HG02798 (cell line): ENCODE data around the gene NAA80.

ENCODE experiments used
- ATAC-seq: cut with Tn5 transposase; IDR thresholded peaks from one replicate; pipeline ENCODE4 v1.9.1; 2021; ENCODE audit warnings: mild to moderate bottlenecking; ENCODE audit not compliant: unreplicated experiment, poor library complexity

NAA80 gene

DNA sequence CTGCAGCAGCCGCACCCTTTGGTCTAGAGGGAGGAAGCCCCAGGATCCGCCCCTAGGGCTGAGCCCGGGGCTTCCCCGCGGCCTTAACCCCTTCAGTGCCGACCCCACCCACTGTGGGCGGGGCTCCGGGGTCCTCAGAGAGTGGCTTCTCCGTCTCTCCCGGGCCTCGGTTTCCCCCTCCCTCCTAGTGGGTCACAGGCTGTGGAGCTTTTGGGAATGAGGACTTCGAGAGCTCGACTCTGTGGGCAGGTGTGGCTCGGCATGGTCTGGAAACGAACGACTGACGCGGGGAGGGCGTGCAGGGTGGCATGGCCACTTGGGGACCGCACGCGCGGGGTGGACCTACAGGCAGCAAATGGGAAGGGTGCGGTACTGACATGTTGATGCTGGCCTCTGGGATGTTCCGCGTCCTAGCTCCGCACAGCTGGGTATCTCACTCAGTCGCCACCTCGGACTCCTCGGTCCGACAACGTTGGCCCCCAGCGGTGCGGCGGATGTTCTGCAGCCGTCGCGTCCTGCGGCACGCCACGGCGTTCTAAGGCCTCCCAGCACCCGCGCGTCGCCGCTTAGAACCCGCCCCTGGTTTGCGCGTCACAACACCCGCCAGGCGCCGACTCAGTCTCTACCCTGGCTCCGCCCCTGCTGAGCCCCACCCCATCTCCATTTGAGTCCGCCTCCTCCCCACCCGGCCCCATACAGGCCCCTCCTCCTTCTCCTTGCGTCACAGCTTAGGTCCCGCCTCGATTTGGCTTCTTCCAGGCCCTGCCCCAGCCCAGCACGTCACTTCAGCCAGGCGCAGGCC is at the start of gene NAA80, which contains the start of gene HYAL3:
Gene NAA80, minus strand, starts transcription at position 570 of the 802 bp plus-strand sequence. CDS start 1,942 bp downstream, outside the sequence.
Gene HYAL3, minus strand, starts transcription at position 570 of the 802 bp plus-strand sequence. CDS start 3,803 bp downstream, outside the sequence.
- ATAC-seq = peak; percentile 91

DNA sequence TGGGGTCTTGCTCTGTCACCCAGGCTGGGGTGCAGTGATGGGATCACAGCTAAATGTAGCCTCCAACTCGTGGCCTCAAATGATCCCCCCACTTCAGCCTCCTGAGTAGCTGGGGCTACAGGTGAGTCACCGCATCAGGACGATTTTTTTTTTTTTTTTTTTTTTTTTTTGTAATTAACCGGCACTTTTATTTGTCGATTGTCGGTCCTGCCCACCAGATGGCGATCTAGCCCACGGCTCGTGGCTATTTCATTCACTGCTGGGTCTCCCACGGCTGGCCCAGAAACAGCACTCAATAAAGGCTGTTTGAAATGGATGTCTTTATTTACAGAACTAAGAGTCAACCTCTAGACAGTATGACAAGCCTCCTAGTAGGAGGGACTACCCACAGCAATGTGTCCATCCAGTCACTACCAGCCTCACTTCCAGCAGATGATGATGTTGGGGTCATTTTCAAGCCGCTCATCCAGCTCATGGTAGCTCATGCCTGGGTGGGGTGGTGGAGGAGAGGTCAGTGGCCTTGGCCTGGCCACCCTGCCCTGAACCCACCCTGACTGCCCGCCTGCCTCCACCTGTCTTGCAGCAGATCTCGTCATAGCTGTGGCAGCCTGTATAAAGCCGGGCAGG is 48.1 kb upstream of the NAA80 start:
- no peak for ATAC-seq

GRCh38 chr3:50345586-50346234 is 46.5 kb upstream of the NAA80 start, which contains the start of gene ZMYND10:
ZMYND10 (minus strand) TSS chr3:50345732; CDS start chr3:50345579, 153 bp downstream.
- ATAC-seq = no peak

GRCh38 chr3:50345008-50345407 is 45.8 kb upstream of the NAA80 start:
- ATAC-seq = no peak

- no peak for ATAC-seq
Observed at GRCh38 chr3:50342813-50343633, 43.8 kb upstream of the NAA80 start.

DNA sequence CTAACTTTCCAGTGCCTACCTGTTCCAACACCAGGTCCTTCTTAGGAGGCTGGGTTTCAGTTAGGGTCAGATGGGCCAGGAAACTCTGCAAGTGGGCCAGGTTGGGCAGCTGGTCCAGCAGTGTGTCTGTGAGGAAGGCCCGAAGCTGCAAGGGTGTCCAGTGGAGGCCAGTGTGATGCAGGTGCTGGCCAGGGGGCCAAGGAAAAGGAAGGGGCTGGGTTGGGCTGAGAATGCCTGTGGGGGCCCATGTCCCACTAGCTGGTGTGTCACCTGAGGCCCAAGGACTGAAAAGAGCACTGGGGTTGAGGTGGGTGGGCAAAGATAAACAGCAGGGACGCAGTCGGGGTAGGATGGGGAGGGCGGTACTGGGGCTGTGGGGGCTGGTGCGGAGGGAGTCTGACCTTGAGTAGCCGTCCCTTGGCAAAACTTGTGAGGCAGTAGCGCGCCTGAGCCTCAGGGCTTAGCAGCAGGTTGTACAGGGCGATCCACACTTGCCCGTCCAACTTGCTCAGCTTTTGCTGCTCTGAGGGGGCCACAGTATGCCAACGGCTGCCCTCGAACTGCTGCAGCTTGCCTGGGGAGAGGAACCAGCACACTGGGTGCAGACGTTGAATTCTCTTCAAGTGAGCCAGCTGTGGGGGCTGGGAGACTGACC is 42.9 kb upstream of the NAA80 start:
- no peak for ATAC-seq

GRCh38 chr3:50341537-50341936 is 42.3 kb upstream of the NAA80 start:
- ATAC-seq = no peak

- ATAC-seq = no peak
Observed at GRCh38 chr3:50340448-50341329, 41.5 kb upstream of the NAA80 start, which contains the start of gene RASSF1. RASSF1 (minus strand) TSS chr3:50340836; CDS start chr3:50340805, 31 bp downstream.

DNA sequence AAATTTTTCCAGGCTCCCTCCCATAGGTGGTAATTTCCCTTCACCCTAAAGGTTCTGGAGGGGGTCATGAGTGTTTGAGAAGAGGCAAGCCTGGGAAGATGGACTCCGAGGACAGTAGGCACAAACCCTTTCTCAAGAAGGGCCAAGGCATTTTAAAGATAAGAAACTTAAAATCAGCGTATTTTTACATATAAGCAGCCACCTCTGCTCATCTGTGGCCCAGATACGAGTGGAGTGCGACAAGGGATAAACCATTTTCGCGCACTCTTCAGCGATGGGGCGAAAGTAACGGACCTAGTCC is 40.9 kb upstream of the NAA80 start:
- ATAC-seq = no peak

- ATAC-seq = no peak
Observed at GRCh38 chr3:50339485-50340146, 40.4 kb upstream of the NAA80 start.

GRCh38 chr3:50338965-50339364 is 39.8 kb upstream of the NAA80 start:
- no peak for ATAC-seq

GRCh38 chr3:50337175-50337861 is 38.1 kb upstream of the NAA80 start:
- peak; percentile 87 for ATAC-seq

DNA sequence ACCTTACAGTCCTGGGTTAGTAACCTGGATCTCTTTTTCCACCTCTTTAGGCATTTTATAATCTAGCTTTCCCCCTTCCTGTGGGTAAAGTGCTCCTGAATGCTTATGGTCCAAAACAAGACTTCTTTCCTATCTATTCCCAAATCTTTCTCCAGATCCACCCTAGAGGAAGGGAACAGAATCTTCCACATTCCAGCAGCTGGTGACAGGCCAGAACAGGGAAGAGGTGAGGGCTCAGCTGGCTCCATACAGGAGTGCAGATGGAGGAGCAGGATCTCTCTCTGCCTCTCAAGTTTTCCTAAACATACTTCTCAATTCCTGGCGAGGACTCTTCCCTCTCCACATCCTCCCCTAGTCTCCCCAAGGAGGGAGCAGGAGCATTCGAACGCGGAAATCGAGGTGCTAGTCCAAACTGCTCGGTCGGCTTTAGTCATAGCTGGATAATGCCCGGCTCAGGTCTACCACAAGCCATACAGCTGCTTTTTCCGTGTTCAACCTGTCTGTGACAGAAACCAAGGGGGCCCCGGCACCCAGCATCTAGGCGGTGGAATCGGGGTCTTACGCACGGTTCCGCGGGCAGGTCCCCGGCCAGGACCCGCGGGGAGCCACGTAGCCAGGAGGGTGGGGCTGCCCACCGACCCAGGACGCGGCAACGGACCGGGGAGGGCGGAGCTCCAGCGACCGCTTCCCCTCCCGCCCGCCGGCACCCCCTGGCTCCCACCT is 37.4 kb upstream of the NAA80 start:
- peak; percentile 39 for ATAC-seq

DNA sequence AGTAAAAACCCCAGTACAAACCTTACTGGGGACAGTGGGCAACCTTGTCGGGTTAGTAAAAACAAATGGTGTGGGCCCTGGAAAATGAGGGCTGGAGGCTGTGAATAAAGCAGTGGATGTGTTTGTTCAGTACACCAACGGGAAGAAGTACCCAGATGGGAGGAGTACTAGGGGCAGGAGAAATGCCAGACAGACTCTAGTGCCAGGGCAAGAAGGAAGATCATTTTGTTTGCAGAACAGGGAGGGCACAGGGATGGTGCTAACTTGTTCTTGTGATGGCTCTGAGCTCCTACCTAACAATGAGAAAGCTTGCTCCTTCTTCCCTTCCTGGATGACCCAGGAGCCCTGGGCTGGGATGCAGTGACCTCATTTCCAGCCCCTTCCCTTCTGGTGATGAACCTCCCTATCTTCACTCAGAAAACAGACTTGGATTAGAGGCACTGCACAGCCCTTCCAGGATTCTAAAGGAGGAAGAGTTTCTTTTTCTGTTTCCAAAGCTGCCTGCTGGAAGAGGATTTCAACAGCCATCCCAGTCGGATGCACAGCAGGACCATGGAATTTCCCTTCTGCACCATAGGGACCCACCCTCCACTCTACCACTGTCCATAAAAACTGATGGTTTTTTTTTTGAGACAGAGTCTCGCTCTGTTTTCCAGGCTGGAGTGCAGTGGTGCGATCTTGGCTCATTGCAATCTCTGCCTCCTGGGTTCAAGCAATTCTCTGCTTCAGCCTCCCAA is 35.3 kb upstream of the NAA80 start:
- ATAC-seq = no peak

DNA sequence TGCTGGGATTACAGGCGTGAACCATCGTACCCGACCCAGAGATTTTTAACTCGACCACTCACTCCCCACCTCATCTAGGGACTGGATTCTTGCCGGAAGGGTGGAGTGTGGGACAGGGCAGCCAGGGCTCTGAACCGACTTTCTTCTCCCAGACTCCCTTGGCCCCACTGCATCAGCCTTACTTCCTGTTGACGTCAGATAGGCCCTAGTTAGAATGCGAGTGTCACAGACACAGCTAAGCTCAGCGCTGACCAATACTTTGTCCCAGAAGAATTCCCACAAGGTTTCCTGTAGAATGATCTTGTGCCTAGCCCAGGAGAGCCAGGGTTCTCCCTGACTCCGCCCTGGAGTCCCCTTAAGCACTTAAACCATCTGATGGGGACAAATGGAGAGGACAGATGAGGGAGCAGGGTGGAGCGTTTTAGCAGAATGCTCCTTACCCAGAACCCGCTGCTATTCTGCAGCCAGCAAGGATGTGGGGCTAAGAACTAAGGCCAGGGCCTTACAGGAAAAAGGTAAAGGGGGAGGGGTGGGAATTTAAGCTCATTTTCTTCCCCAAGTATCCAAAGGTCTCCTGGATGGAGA is 34.6 kb upstream of the NAA80 start:
- ATAC-seq = no peak

DNA sequence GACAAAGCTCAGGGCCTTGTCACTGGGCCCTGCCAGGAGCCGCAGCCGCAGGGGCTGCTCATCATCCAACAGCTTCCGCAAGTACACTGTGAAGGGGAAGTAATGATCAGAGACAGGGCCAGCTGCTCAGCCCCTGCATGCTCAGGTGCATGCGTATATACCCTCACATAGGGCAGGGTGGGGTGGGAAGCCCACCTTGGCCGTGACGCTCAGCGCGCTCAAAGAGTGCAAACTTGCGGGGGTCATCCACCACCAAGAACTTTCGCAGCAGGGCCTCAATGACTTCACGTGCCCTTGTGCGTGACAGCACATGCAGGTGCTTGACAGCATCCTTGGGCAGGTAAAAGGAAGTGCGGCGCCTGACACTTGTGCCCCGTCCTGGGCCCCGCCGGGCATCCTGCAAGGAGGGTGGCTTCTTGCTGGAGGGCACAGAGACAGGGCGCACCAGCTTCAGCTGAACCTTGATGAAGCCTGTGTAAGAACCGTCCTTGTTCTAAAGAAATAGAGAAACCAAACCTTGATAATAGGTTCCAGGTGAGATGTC is 32.2 kb upstream of the NAA80 start:
- no peak for ATAC-seq
